ENCODE measurements around the gene NCKAP5. TPM values are rescaled to one million over a fixed set of nuclear protein-coding genes. Genes with fewer than 3 reads are reported as not detected.

Gene NCKAP5
- total and polyA plus RNA-seq, 2 of the 8 experiments (the other 6 are each of a cell fraction or from before 2014, with no cell fraction given): 0.27 to 0.86 TPM

- Histone ChIP-seq H3K79me1 (ENCODE audit: low read depth, low read length) (no peaks in the 10 kb centered on the region), H4K91ac (replicated peaks; ENCODE audit: insufficient read length, low read length) (no peak overlapping the region)
- WGBS, 2 experiments (ENCODE audit: extremely low coverage in 1 of 2, insufficient coverage in 1 of 2, insufficient read length in 1 of 2, insufficient replicate concordance in 2 of 2, low coverage in 1 of 2, low lambda C conversion rate in 2 of 2, missing lambda C conversion rate in 1 of 2): 98% methylated on average over 7 of the region's 7 CpGs; no CpG with 5 or more reads in 1 of the 2 experiments
Measured at GRCh38 chr2:133480707-133481429, 87.4 kb downstream of the NCKAP5 start.

More at GRCh38 chr2:133480707-133481429, 87.4 kb downstream of the NCKAP5 start:
- no peak overlapping the region for H3K18ac ChIP-seq (ENCODE audit: extremely low read depth, low read length)
- H3K4me3 ChIP-seq (ENCODE audit: extremely low read depth in 1 of 4, insufficient read depth in 2 of 4, low read depth in 3 of 4, low read length in 4 of 4): no peak overlapping the region
- TF ChIP-seq GTF2F1 (IDR thresholded peaks at IDR 0.05; ENCODE audit: borderline replicate concordance, low read depth, low read length): no peak
- no peak overlapping the region for H2AFZ ChIP-seq (ENCODE audit: low read length)
- no peak overlapping the region for H3K9ac ChIP-seq (replicated peaks in 1 of 4; ENCODE audit: extremely low read depth in 1 of 4, low read depth in 3 of 4, low read length in 3 of 4)
- POLR2A ChIA-PET (ENCODE audit: partially characterized antibody): no interaction called here
- no peaks in the 10 kb centered on the region for H3K23me2 ChIP-seq (ENCODE audit: low read depth, low read length)
- no peak overlapping the region for H3K4ac ChIP-seq (replicated peaks; ENCODE audit: insufficient read length, low read depth, low read length)
- peaks cover 0 to 1% (median 0%) of the 10 kb centered on the region in 4 experiments; a peak in 1 of 7 replicates for H3K27me3 ChIP-seq (replicated peaks in 1 of 4; ENCODE audit: control insufficient read depth in 3 of 4, extremely low read depth in 1 of 4, insufficient read depth in 3 of 4, low read length in 3 of 4)
- H3K14ac ChIP-seq (ENCODE audit: insufficient read length): no peak overlapping the region
- no peak overlapping the region for H4K8ac ChIP-seq (ENCODE audit: extremely low read depth, insufficient read depth, low read length)
- DNase-seq (ENCODE audit: low read depth in 1 of 2, low spot score in 2 of 2) (no peak), FAIRE-seq (no peak)
- H2AK5ac ChIP-seq (ENCODE audit: low read depth, low read length): no peak overlapping the region
- no peaks in the 10 kb centered on the region for H3K9me3 ChIP-seq (ENCODE audit: insufficient read depth in 2 of 2, low read depth in 1 of 2, low read length in 1 of 2)
- H3K36me3 ChIP-seq (ENCODE audit: control insufficient read depth in 2 of 4, insufficient read depth in 4 of 4, low read length in 3 of 4): no peaks in the 10 kb centered on the region
- no peak overlapping the region for H2BK5ac ChIP-seq (ENCODE audit: low read depth, low read length)
- no peak overlapping the region for H3K4me2 ChIP-seq (ENCODE audit: insufficient read depth in 1 of 2, low read depth in 2 of 2, low read length in 2 of 2)
- no peaks in the 10 kb centered on the region for H4K20me1 ChIP-seq (replicated peaks in 1 of 2; ENCODE audit: control insufficient read depth in 1 of 2, insufficient read depth in 2 of 2, low read length in 2 of 2)
- no peaks in the 10 kb centered on the region for H3K4me1 ChIP-seq (replicated peaks in 1 of 4; ENCODE audit: control insufficient read depth in 3 of 4, insufficient read depth in 4 of 4, low read length in 3 of 4)
- no peaks in the 10 kb centered on the region for H3K79me2 ChIP-seq (ENCODE audit: control insufficient read depth in 1 of 2, insufficient read depth in 2 of 2, low read length in 2 of 2)
- H2BK12ac ChIP-seq (ENCODE audit: low read depth, low read length): no peak overlapping the region
- no peak overlapping the region for H2BK120ac ChIP-seq (replicated peaks; ENCODE audit: low read depth, low read length)
- no peak overlapping the region for H3K23ac ChIP-seq (ENCODE audit: insufficient read length)
- H4K5ac ChIP-seq (ENCODE audit: insufficient read length, low read depth, low read length): no peak overlapping the region
- H3K56ac ChIP-seq (replicated peaks; ENCODE audit: insufficient read length, low read depth, low read length): no peak overlapping the region
- CTCF ChIA-PET (ENCODE audit: partially characterized antibody): no interaction called here
- H2BK20ac ChIP-seq (ENCODE audit: low read length): no peak overlapping the region
- H3K27ac ChIP-seq (ENCODE audit: low read depth, low read length): no peak overlapping the region
- H2BK15ac ChIP-seq (ENCODE audit: low read length): no peak overlapping the region
